ENCODE data around the gene MTMR12. TPM values are rescaled to one million over a fixed set of nuclear protein-coding genes. Genes with fewer than 3 reads are reported as not detected.
"Not testable (repeated sequence)": the region's sequence is repeated elsewhere in the genome, so short reads cannot be mapped to it uniquely, and the experiment has no call there.

MTMR12 gene
- total and polyA plus RNA-seq, 2 of the 8 experiments (the other 6 are each of a cell fraction or from before 2014, with no cell fraction given), result 19.1 to 59.3 TPM

DNA sequence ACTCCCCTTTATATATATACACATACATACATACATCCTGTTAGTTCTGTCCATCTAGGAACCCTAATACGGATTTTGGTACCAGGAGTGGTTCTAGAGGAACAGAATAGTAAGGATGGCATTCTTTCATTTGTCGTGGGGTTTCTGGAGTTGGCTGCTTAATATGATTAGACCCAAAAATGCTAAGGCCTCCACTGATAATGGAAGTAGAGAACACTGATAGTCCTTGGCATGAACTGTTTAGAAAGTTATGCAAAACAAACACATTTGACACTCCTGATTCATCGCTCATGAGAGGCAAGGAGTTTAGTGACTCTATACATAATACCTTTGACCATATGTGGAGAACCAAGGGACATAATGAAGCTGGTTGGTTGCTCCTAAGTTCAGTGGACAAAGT, 25.2 kb downstream of the MTMR12 start:
- CTCF ChIA-PET (ENCODE audit: partially characterized antibody), result interaction anchor here (0.8 to 1.8 kb wide), 3 partner anchors 11 to 55 kb away, joined by 3 to 4 read pairs (median 4); no protein-coding TSS in a partner anchor
- H3K4me3 ChIP-seq (ENCODE audit: extremely low read depth in 1 of 4, insufficient read depth in 2 of 4, low read depth in 3 of 4, low read length in 4 of 4); H2AFZ ChIP-seq (ENCODE audit: low read length); H4K8ac ChIP-seq (ENCODE audit: extremely low read depth, insufficient read depth, low read length); FAIRE-seq; H3K9ac ChIP-seq (replicated peaks in 1 of 4; ENCODE audit: extremely low read depth in 1 of 4, low read depth in 3 of 4, low read length in 3 of 4); H2BK5ac ChIP-seq (ENCODE audit: low read depth, low read length); H3K56ac ChIP-seq (replicated peaks; ENCODE audit: insufficient read length, low read depth, low read length); H3K14ac ChIP-seq (ENCODE audit: insufficient read length); H4K20me1 ChIP-seq (replicated peaks in 1 of 2; ENCODE audit: control insufficient read depth in 1 of 2, insufficient read depth in 2 of 2, low read length in 2 of 2); H3K36me3 ChIP-seq (ENCODE audit: control insufficient read depth in 2 of 4, insufficient read depth in 4 of 4, low read length in 3 of 4); H4K5ac ChIP-seq (ENCODE audit: insufficient read length, low read depth, low read length); H3K27ac ChIP-seq (ENCODE audit: low read depth, low read length); H4K91ac ChIP-seq (replicated peaks; ENCODE audit: insufficient read length, low read length); H2BK15ac ChIP-seq (ENCODE audit: low read length); H2AK5ac ChIP-seq (ENCODE audit: low read depth, low read length); H3K27me3 ChIP-seq (replicated peaks in 1 of 4; ENCODE audit: control insufficient read depth in 3 of 4, extremely low read depth in 1 of 4, insufficient read depth in 3 of 4, low read length in 3 of 4); H3K23ac ChIP-seq (ENCODE audit: insufficient read length); H3K18ac ChIP-seq (ENCODE audit: extremely low read depth, low read length); H2BK20ac ChIP-seq (ENCODE audit: low read length); H3K4ac ChIP-seq (replicated peaks; ENCODE audit: insufficient read length, low read depth, low read length); H2BK12ac ChIP-seq (ENCODE audit: low read depth, low read length); DNase-seq (ENCODE audit: low read depth in 1 of 2, low spot score in 2 of 2); H3K23me2 ChIP-seq (ENCODE audit: low read depth, low read length); H2BK120ac ChIP-seq (replicated peaks; ENCODE audit: low read depth, low read length); H3K9me3 ChIP-seq (ENCODE audit: insufficient read depth in 2 of 2, low read depth in 1 of 2, low read length in 1 of 2): not testable (repeated sequence)
- Histone ChIP-seq H3K4me1 (replicated peaks in 1 of 4; ENCODE audit: control insufficient read depth in 3 of 4, insufficient read depth in 4 of 4, low read length in 3 of 4) (peaks cover 6 to 32% (median 20%) of the 10 kb centered on the region in 4 experiments; a peak in 6 of 7 replicates), H3K79me2 (ENCODE audit: control insufficient read depth in 1 of 2, insufficient read depth in 2 of 2, low read length in 2 of 2) (peaks cover 3 to 82% of the 10 kb centered on the region in 2 experiments), H3K4me2 (ENCODE audit: insufficient read depth in 1 of 2, low read depth in 2 of 2, low read length in 2 of 2) (peak overlapping the region in 1 of 2 experiments; percentile 15; a peak in 1 of 4 replicates), H3K79me1 (ENCODE audit: low read depth, low read length) (peaks cover 11% of the 10 kb centered on the region)
- 88% methylated on average over 3 of the region's 3 CpGs; no CpG with 5 or more reads in 1 of the 2 experiments for WGBS, 2 experiments (ENCODE audit: extremely low coverage in 1 of 2, insufficient coverage in 1 of 2, insufficient read length in 1 of 2, insufficient replicate concordance in 2 of 2, low coverage in 1 of 2, low lambda C conversion rate in 2 of 2, missing lambda C conversion rate in 1 of 2)
- POLR2A ChIA-PET (ENCODE audit: partially characterized antibody), result interaction anchor here (1.2 to 2.7 kb wide), 3 partner anchors 13 to 38 kb away, joined by 4 to 10 read pairs (median 4); partner anchors contain the start of gene MTMR12

Measured in H1 (cell line).